Measurements from ENCODE around the gene KCNJ6. TPM values are rescaled to one million over a fixed set of nuclear protein-coding genes. Genes with fewer than 3 reads are reported as not detected.
"Not testable (repeated sequence)": the region's sequence is repeated elsewhere in the genome, so short reads cannot be mapped to it uniquely, and the experiment has no call there.

Gene KCNJ6
- total RNA-seq, 1 donor from 2014 or later = 2.6 TPM

DNA sequence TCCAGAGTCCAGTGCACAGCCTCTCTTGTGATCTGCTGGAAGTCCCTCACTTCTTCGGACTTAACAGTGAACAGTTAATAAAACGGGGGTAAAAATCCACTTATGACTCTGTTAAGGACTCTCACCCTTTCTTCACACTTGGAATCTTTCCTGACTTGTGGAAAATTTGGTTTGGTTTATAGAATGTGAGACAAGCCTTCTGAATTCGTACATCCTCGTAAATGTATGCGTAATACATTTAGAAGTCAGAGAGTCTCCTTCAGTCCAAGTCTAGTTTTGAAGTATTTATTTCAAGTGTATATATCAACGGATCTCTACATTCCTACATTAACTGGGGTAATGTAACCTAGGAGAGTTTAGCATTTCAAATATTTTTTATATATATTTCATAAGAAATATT lies 270.4 kb downstream of the KCNJ6 start:
- no peaks in the 10 kb centered on the region for H3K9me3 ChIP-seq (ENCODE audit: insufficient read depth, low read depth, low read length)
- no peak for FAIRE-seq
- no peak overlapping the region for H3K27ac Mint-ChIP-seq (ENCODE audit: unreplicated experiment)

DNA sequence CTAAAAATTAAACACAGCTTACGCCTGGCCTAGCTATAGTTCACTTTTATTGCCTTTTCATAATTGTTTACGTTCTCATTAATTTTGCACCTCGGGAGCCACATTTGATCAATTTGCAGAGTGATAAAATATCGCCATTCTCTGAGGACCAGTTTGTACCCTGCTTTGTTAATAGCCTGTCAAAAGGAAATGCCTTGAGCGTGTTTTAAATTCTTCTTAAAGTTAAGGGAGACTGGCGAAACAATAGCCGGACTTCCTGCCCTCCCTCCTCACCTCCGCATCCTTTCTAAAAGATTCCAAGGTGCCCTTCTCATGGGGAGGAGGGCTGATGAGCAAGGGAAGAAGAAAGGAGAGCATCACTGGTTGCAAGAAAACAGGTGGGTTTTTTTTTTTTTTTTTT lies 271.6 kb downstream of the KCNJ6 start:
- FAIRE-seq (no peak), DNase-seq (ENCODE audit: low read depth) (no peak)
- H3K36me3 Mint-ChIP-seq (ENCODE audit: low read depth, unreplicated experiment) = no peaks in the 10 kb centered on the region
- H3K27ac Mint-ChIP-seq (ENCODE audit: unreplicated experiment) = no peak overlapping the region
- no peak overlapping the region for H3K27ac ChIP-seq (ENCODE audit: low read depth, low read length)
- H3K4me1 Mint-ChIP-seq (ENCODE audit: low read depth, unreplicated experiment) = no peaks in the 10 kb centered on the region
- H3K4me3 Mint-ChIP-seq (ENCODE audit: unreplicated experiment) = no peak overlapping the region
- H3K79me2 ChIP-seq (ENCODE audit: insufficient read depth, low read length) = no peaks in the 10 kb centered on the region
- H4K20me1 ChIP-seq (ENCODE audit: insufficient read depth, low read length) = no peaks in the 10 kb centered on the region
- TF ChIP-seq, protein P1, sequence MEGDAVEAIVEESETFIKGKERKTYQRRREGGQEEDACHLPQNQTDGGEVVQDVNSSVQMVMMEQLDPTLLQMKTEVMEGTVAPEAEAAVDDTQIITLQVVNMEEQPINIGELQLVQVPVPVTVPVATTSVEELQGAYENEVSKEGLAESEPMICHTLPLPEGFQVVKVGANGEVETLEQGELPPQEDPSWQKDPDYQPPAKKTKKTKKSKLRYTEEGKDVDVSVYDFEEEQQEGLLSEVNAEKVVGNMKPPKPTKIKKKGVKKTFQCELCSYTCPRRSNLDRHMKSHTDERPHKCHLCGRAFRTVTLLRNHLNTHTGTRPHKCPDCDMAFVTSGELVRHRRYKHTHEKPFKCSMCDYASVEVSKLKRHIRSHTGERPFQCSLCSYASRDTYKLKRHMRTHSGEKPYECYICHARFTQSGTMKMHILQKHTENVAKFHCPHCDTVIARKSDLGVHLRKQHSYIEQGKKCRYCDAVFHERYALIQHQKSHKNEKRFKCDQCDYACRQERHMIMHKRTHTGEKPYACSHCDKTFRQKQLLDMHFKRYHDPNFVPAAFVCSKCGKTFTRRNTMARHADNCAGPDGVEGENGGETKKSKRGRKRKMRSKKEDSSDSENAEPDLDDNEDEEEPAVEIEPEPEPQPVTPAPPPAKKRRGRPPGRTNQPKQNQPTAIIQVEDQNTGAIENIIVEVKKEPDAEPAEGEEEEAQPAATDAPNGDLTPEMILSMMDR (IDR thresholded peaks at IDR 0.05; ENCODE audit: insufficient read depth, low read depth, low read length) = no peak
- no peak for TF ChIP-seq EZH2 (IDR thresholded peaks at IDR 0.05; ENCODE audit: insufficient read depth, low read length)
- H3K27me3 ChIP-seq (ENCODE audit: insufficient read depth, low read length) = no peaks in the 10 kb centered on the region
- H3K27me3 Mint-ChIP-seq (ENCODE audit: low read depth, unreplicated experiment) = peaks cover 5% of the 10 kb centered on the region
- no peak overlapping the region for H3K4me3 ChIP-seq (ENCODE audit: insufficient read depth, low read depth, low read length)
- no peaks in the 10 kb centered on the region for H3K36me3 ChIP-seq (ENCODE audit: insufficient read depth, low read length)
- H3K4me1 ChIP-seq (ENCODE audit: insufficient read depth, low read length) = no peaks in the 10 kb centered on the region
- no peak overlapping the region for H3K4me2 ChIP-seq (ENCODE audit: low read length)
- H3K9me3 Mint-ChIP-seq (ENCODE audit: unreplicated experiment) = peaks cover 3% of the 10 kb centered on the region
- no peak overlapping the region for H2AFZ ChIP-seq (ENCODE audit: low read depth, low read length)
- H3K9me3 ChIP-seq (ENCODE audit: insufficient read depth, low read depth, low read length) = no peaks in the 10 kb centered on the region
- H3K9ac ChIP-seq (ENCODE audit: low read length) = no peak overlapping the region

More for the DNA sequence above, 270.4 kb downstream of the KCNJ6 start:
- Mint-ChIP-seq H3K9me3 (ENCODE audit: unreplicated experiment) (peaks cover 3% of the 10 kb centered on the region), H3K4me1 (ENCODE audit: low read depth, unreplicated experiment) (no peaks in the 10 kb centered on the region), H3K4me3 (ENCODE audit: unreplicated experiment) (no peak overlapping the region), H3K36me3 (ENCODE audit: low read depth, unreplicated experiment) (no peaks in the 10 kb centered on the region), H3K27me3 (ENCODE audit: low read depth, unreplicated experiment) (peaks cover 5% of the 10 kb centered on the region)
- no peaks in the 10 kb centered on the region for H3K36me3 ChIP-seq (ENCODE audit: insufficient read depth, low read length)
- H3K27me3 ChIP-seq (ENCODE audit: insufficient read depth, low read length) = no peaks in the 10 kb centered on the region
- H4K20me1 ChIP-seq (ENCODE audit: insufficient read depth, low read length) = no peaks in the 10 kb centered on the region
- TF ChIP-seq, protein P1 (IDR thresholded peaks at IDR 0.05; ENCODE audit: insufficient read depth, low read depth, low read length) = no peak
- no peak for TF ChIP-seq EZH2 (IDR thresholded peaks at IDR 0.05; ENCODE audit: insufficient read depth, low read length)
- no peak overlapping the region for H3K9ac ChIP-seq (ENCODE audit: low read length)
- H3K79me2 ChIP-seq (ENCODE audit: insufficient read depth, low read length) = no peaks in the 10 kb centered on the region
- H3K4me3 ChIP-seq (ENCODE audit: insufficient read depth, low read depth, low read length) = no peak overlapping the region
- H3K4me2 ChIP-seq (ENCODE audit: low read length) = no peak overlapping the region
- H3K4me1 ChIP-seq (ENCODE audit: insufficient read depth, low read length) = no peaks in the 10 kb centered on the region
- no peak for DNase-seq (ENCODE audit: low read depth)
- H3K27ac ChIP-seq (ENCODE audit: low read depth, low read length) = no peak overlapping the region
- no peak overlapping the region for H2AFZ ChIP-seq (ENCODE audit: low read depth, low read length)

DNA sequence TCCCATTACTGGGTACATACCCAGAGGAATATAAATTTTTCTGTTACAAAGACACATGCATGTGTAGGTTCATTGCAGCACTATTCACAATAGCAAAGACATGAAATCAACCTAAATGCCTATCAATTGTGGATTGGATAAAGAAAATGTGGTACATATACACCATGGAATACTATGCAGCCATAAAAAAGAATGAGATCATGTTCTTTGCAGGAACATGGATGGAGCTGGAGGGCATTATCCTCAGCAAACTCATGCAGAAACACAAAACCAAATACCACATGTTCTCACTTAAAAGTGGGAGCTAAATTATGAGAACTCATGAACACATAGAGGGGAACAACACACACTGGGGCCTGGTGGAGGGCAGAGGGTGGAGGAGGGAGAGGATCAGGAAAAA lies 272.4 kb downstream of the KCNJ6 start:
- not testable (repeated sequence) for FAIRE-seq; H3K79me2 ChIP-seq (ENCODE audit: insufficient read depth, low read length); H3K27ac Mint-ChIP-seq (ENCODE audit: unreplicated experiment); DNase-seq (ENCODE audit: low read depth); H4K20me1 ChIP-seq (ENCODE audit: insufficient read depth, low read length); H3K36me3 ChIP-seq (ENCODE audit: insufficient read depth, low read length); H3K27ac ChIP-seq (ENCODE audit: low read depth, low read length); H3K27me3 Mint-ChIP-seq (ENCODE audit: low read depth, unreplicated experiment); H3K4me3 ChIP-seq (ENCODE audit: insufficient read depth, low read depth, low read length); H3K4me2 ChIP-seq (ENCODE audit: low read length); H3K4me1 Mint-ChIP-seq (ENCODE audit: low read depth, unreplicated experiment); H3K4me3 Mint-ChIP-seq (ENCODE audit: unreplicated experiment); H3K9me3 ChIP-seq (ENCODE audit: insufficient read depth, low read depth, low read length); H3K9ac ChIP-seq (ENCODE audit: low read length); H3K27me3 ChIP-seq (ENCODE audit: insufficient read depth, low read length); H3K4me1 ChIP-seq (ENCODE audit: insufficient read depth, low read length); H3K36me3 Mint-ChIP-seq (ENCODE audit: low read depth, unreplicated experiment); H2AFZ ChIP-seq (ENCODE audit: low read depth, low read length); H3K9me3 Mint-ChIP-seq (ENCODE audit: unreplicated experiment)

Data from astrocyte (in vitro differentiated cells and primary cell).